GM12878 (cell line): ENCODE results near the gene FILIP1L. TPM values are rescaled to one million over a fixed set of nuclear protein-coding genes. Genes with fewer than 3 reads are reported as not detected.

Experiments used
- ATAC-seq: fragments of 200-7000 bp; cut with Tn5 transposase; 3 replicates; pipeline ENCODE4 v1.9.1; 2020; ENCODE audit warnings: mild to moderate bottlenecking, moderate library complexity
- BruUV-seq: library from RNA; stranded (reverse); fragments of 400-500 nt; replicated peaks from 2 replicates; lab custom pipeline; 2021; lab: Mats Ljungman, UMichigan
- CTCF ChIA-PET: fragments of 300-600 bp; sonication (Branson Sonifier 250); formaldehyde crosslinking; extraction: SDS; loops from one replicate; lab custom pipeline; 2021; ENCODE audit warnings: inconsistent platforms; lab: Yijun Ruan, JAX
- POLR2A ChIA-PET: fragments of 350-600 bp; formaldehyde crosslinking; extraction: SDS; loops from one replicate; lab custom pipeline; 2021; ENCODE audit warnings: inconsistent platforms; lab: Charles Lee
- RAD21 ChIA-PET: fragments of 300-600 bp; sonication (Branson Sonifier 250); formaldehyde crosslinking; loops from one replicate; lab custom pipeline; 2023; ENCODE audit warnings: antibody characterized with exemption; ENCODE audit not compliant: unreplicated experiment; lab: Charles Lee
- SMC1A ChIA-PET: fragments of 300-600 bp; sonication (Branson Sonifier 250); formaldehyde crosslinking; loops from one replicate; lab custom pipeline; 2023; ENCODE audit not compliant: unreplicated experiment, uncharacterized antibody; lab: Charles Lee
- DNase-seq: peaks from one replicate; pipeline ENCODE4 v3.0.0-alpha.2; 2011; ENCODE audit warnings: low read depth, low spot score
- FAIRE-seq: peaks from 3 replicates; lab custom pipeline; 2011; peaks lifted over from hg19 to GRCh38; lab: Jason Lieb, UNC
- H2AFZ ChIP-seq: 2 replicates; pipeline ENCODE4 v1.6.0; 2011; ENCODE audit warnings: low read depth, low read length, control low read depth; ENCODE audit not compliant: control insufficient read depth
- H3K27ac ChIP-seq: 2 replicates; pipeline ENCODE4 v1.5.1; 2011; ENCODE audit warnings: control low read depth; ENCODE audit not compliant: control insufficient read depth, insufficient read depth
- H3K27me3 ChIP-seq, 2 experiments: replicated peaks in 1 of 2; 2 replicates each; pipeline versions ENCODE4 v1.6.0 to v1.6.1; 2011; ENCODE audit warnings: low read length in 1 of 2; ENCODE audit not compliant: control insufficient read depth in 2 of 2, insufficient read depth in 2 of 2
- H3K36me3 ChIP-seq, 2 experiments: 2 replicates each; pipeline ENCODE4 v1.5.1; 2011; ENCODE audit warnings: low read length in 1 of 2; ENCODE audit not compliant: control insufficient read depth in 2 of 2, insufficient read depth in 2 of 2
- H3K4me1 ChIP-seq: 2 replicates; pipeline ENCODE4 v1.6.1; 2011; ENCODE audit warnings: mild to moderate bottlenecking, low read length, moderate library complexity, mixed read lengths; ENCODE audit not compliant: control insufficient read depth, insufficient read depth
- H3K4me2 ChIP-seq: 2 replicates; pipeline ENCODE4 v1.6.0; 2011; ENCODE audit warnings: control low read depth; ENCODE audit not compliant: control insufficient read depth, insufficient read depth
- H3K4me3 ChIP-seq: fragments of 200-600 bp; sonication (generic); 2 replicates; pipeline ENCODE4 v1.5.1; 2016
- H3K79me2 ChIP-seq: 2 replicates; pipeline ENCODE4 v1.6.0; 2011; ENCODE audit warnings: low read length; ENCODE audit not compliant: control insufficient read depth, insufficient read depth
- H3K9ac ChIP-seq: 2 replicates; pipeline ENCODE4 v1.8.0; 2011; ENCODE audit warnings: low read length, control low read depth, mixed read lengths; ENCODE audit not compliant: control insufficient read depth, insufficient read depth
- H3K9me3 ChIP-seq: replicated peaks from 3 replicates; pipeline ENCODE4 v1.5.1; 2011; ENCODE audit warnings: mild to moderate bottlenecking, low read length; ENCODE audit not compliant: control insufficient read depth, insufficient read depth
- H4K20me1 ChIP-seq: 2 replicates; pipeline ENCODE4 v1.6.0; 2011; ENCODE audit not compliant: control insufficient read depth, insufficient read depth
- ATF2 ChIP-seq: IDR thresholded peaks from 2 replicates; pipeline ENCODE4 v1.6.1; 2012; ENCODE audit warnings: low read length, inconsistent platforms
- CREB1 ChIP-seq: IDR thresholded peaks from 2 replicates; pipeline ENCODE4 v1.6.1; 2012; ENCODE audit warnings: low read depth, mild to moderate bottlenecking, inconsistent platforms
- E2F4 ChIP-seq: IDR thresholded peaks from 2 replicates; pipeline ENCODE4 v1.6.1; 2012; ENCODE audit warnings: low read depth, low read length, improper control_type of control experiment
- HDAC2 ChIP-seq: fragments of 200-600 bp; sonication (generic); IDR thresholded peaks from 2 replicates; pipeline ENCODE4 v1.6.1; 2017
- IRF4 ChIP-seq: IDR thresholded peaks from 2 replicates; pipeline ENCODE4 v1.6.1; 2011; ENCODE audit warnings: low read depth, low read length
- MXI1 ChIP-seq: fragments of 150-350 bp; IDR thresholded peaks from 2 replicates; pipeline ENCODE4 v1.6.1; 2011; ENCODE audit warnings: low read depth, mild to moderate bottlenecking, inconsistent platforms, low read length, improper control_type of control experiment
- NKRF ChIP-seq: fragments of 450-650 bp; conservative IDR thresholded peaks from 2 replicates; pipeline ENCODE4 v1.6.1; 2017; ENCODE audit warnings: mild to moderate bottlenecking, moderate library complexity
- SKIL ChIP-seq: fragments of 450-650 bp; IDR thresholded peaks from 2 replicates; pipeline ENCODE4 v1.6.1; 2017; ENCODE audit warnings: mild to moderate bottlenecking, low read depth, inconsistent platforms; ENCODE audit not compliant: poor library complexity, severe bottlenecking
- in situ Hi-C: fragments of 300-500 bp; cut with MboI; formaldehyde crosslinking; loops from 9 replicates; pipeline ENCODE4 v1.14.3; 2018; ENCODE audit warnings: mixed read lengths
- intact Hi-C: fragments of 100-400 bp; cut with micrococcal nuclease; formaldehyde crosslinking; loops from one replicate; pipeline ENCODE4 v1.14.2; 2022; ENCODE audit not compliant: unreplicated experiment
- polyA plus RNA-seq, 11 experiments: library from polyadenylated mRNA; depleted of rRNA in 4 of 11; unstranded in 6 of 11; stranded (reverse) in 5 of 11; fragments of >200 nt; fragmentation: Nextera tagmentation in 4 of 11; fragmentation: Illumina TruSeq in 1 of 11; extraction: Ambion mirVana in 4 of 11; extraction: Trizol in 1 of 11; gene quantifications; 1 replicate in 1 of 11; 2 replicates in 10 of 11; pipeline versions ENCODE4 v1.2.1 to v1.2.3, GENCODE V29; 2011 to 2016; ENCODE audit warnings: inconsistent platforms in 2 of 11, missing spikeins in 2 of 11, low read depth in 1 of 11
- total RNA-seq, 4 experiments: library from RNA; depleted of rRNA in 3 of 4; stranded (reverse); fragments of >200 nt in 3 of 4; fragmentation: Illumina TruSeq in 1 of 4; extraction: Trizol in 1 of 4; gene quantifications; 2 replicates each; pipeline versions ENCODE4 v1.2.1 to v1.2.3, GENCODE V29; 2013 to 2021

The FILIP1L gene
- total and polyA plus RNA-seq, 10 of the 15 experiments (the other 5 are each of a cell fraction or from before 2014, with no cell fraction given): 0.24 to 6.1 (median 3.5) TPM

- no peak for TF ChIP-seq ATF2
- TF ChIP-seq NKRF: no peak
- TF ChIP-seq MXI1: no peak
- no peak for TF ChIP-seq IRF4
- TF ChIP-seq SKIL: no peak
- TF ChIP-seq E2F4: no peak
- no peak for TF ChIP-seq CREB1
- TF ChIP-seq HDAC2: no peak
- FAIRE-seq (no peak), ATAC-seq (no peak), DNase-seq (no peak)
- Histone ChIP-seq H2AFZ (no peak overlapping the region), H3K4me2 (no peak overlapping the region), H3K9me3 (peaks cover 3% of the 10 kb centered on the region; the same call in 2 of the 3 replicates), H3K9ac (no peak overlapping the region), H3K36me3 (no peaks in the 10 kb centered on the region), H3K4me3 (no peak overlapping the region), H3K27me3 (no peaks in the 10 kb centered on the region), H3K79me2 (no peaks in the 10 kb centered on the region), H3K4me1 (no peaks in the 10 kb centered on the region), H3K27ac (no peak overlapping the region), H4K20me1 (no peaks in the 10 kb centered on the region)
- ChIA-PET POLR2A (no interaction called here), RAD21 (interaction anchor here (0.6 to 1.0 kb wide), 2 partner anchors 323 to 576 kb away, joined by 3 to 7 read pairs; no protein-coding TSS in a partner anchor), SMC1A (interaction anchor here (1.4 to 2.5 kb wide), 2 partner anchors 9 to 19 kb away, joined by 4 to 7 read pairs; no protein-coding TSS in a partner anchor), CTCF (interaction anchor here (0.9 to 1.3 kb wide), 2 partner anchors 9 to 43 kb away, joined by 3 read pairs; no protein-coding TSS in a partner anchor)
- in situ Hi-C loops (no loop called here), intact Hi-C loops (no loop called here)
- BruUV-seq: no TSS peak
These were observed 40.8 kb upstream of the FILIP1L start for GRCh38 chr3:100155128-100155527.
